Kidney epithelial cell (primary cell): Measurements from ENCODE around the gene TMEM259. TPM values are rescaled to one million over a fixed set of nuclear protein-coding genes. Genes with fewer than 3 reads are reported as not detected.

Source experiments
- DNase-seq: peaks from one replicate; pipeline ENCODE4 v3.0.0-alpha.2; 2010; ENCODE audit warnings: low read depth
- H3K27me3 ChIP-seq: 2 replicates; pipeline ENCODE4 v1.6.0; 2011; ENCODE audit warnings: low read length; ENCODE audit not compliant: control insufficient read depth, insufficient read depth
- H3K36me3 ChIP-seq: 2 replicates; pipeline ENCODE4 v1.5.1; 2011; ENCODE audit warnings: low read length; ENCODE audit not compliant: control insufficient read depth, insufficient read depth
- H3K4me3 ChIP-seq: 2 replicates; pipeline ENCODE4 v1.5.1; 2011; ENCODE audit warnings: low read depth, mild to moderate bottlenecking, control low read depth, low read length
- CTCF ChIP-seq: IDR thresholded peaks from 2 replicates; pipeline ENCODE4 v1.5.1; 2011; ENCODE audit warnings: mild to moderate bottlenecking, moderate library complexity, low read length, control low read depth, inconsistent platforms; ENCODE audit not compliant: insufficient read depth, poor library complexity, severe bottlenecking
- total RNA-seq: library from RNA; depleted of rRNA; stranded (reverse); fragments of >200 nt; gene quantifications from 2 replicates; pipeline ENCODE4 v1.2.3, GENCODE V29; 2015

Gene TMEM259
- total RNA-seq, 1 donor from 2014 or later = 204 TPM

DNA sequence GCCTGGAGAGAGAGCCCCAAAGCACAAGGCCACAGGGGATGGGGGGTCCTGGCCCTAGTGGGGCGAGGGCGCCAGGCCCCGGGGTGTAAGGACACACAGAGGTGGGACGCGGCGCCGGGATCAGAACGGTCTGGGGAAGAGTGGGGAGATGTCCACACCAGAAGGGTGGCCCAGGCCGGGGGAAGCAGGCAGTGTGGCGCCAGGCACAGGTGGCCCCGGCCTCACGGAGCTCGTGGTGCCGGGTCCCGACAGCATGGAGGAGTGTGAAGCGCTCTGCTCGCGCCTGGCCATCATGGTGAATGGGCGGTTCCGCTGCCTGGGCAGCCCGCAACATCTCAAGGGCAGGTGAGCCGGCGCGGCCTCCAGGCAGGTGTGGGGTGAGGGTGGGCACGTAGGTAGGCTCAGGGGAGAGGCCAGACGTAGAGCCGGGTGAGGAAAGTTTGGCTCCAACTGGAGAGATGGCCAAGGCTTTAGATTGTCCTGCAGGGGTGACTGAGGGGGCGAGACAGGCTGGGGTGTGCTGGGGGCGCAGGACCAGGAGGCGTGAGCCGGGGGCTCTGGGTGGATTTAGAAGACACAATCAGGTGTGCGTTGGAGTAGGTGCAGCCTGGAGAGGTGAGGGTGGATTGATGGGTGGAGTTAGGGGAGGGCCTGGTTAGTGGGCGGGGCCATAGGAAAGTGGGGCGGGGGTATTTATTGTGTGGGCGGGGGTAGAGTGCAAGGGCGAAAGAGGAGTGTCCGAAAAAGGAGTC lies 43.2 kb upstream of the TMEM259 start:
- no peak for TF ChIP-seq CTCF

DNA sequence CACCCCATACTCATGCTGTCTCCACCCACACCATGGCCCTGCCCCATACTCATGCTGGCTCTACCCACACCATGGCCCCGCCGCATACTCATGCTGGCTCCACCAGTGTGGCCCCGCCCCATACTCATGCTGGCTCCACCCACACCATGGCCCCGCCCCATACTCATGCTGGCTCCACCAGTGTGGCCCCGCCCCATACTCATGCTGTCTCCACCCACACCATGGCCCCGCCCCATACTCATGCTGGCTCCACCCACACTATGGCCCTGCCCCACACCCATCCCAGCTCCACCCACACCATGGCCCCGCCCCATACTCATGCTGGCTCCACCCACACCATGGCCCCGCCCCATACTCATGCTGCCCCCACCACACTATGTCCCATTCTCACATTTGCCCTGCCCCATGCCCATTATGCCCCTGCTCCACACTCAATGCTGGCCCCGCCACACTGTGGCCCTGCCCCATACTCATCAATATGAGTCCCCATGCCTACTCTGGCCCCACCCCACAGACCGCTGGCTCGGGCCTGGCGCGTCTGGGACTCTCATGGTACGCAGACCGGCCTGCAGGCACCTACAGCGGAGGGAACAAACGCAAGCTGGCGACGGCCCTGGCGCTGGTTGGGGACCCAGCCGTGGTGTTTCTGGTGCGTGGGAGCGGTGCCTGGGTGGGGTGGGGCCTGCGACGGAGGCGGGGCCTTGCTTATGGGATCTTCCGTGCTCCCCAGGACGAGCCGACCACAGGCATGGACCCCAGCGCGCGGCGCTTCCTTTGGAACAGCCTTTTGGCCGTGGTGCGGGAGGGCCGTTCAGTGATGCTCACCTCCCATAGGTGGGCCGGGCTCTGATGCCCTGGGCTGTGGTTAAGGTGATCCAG lies 42.3 kb upstream of the TMEM259 start:
- Histone ChIP-seq H3K36me3 (peaks cover 1% of the 10 kb centered on the region), H3K27me3 (peaks cover 23% of the 10 kb centered on the region), H3K4me3 (no peak overlapping the region)
- TF ChIP-seq CTCF = no peak
- DNase-seq = no peak

More for the DNA sequence above, 43.2 kb upstream of the TMEM259 start:
- no peak overlapping the region for H3K4me3 ChIP-seq
- no peaks in the 10 kb centered on the region for H3K36me3 ChIP-seq
- peaks cover 29% of the 10 kb centered on the region for H3K27me3 ChIP-seq
- DNase-seq = no peak

DNA sequence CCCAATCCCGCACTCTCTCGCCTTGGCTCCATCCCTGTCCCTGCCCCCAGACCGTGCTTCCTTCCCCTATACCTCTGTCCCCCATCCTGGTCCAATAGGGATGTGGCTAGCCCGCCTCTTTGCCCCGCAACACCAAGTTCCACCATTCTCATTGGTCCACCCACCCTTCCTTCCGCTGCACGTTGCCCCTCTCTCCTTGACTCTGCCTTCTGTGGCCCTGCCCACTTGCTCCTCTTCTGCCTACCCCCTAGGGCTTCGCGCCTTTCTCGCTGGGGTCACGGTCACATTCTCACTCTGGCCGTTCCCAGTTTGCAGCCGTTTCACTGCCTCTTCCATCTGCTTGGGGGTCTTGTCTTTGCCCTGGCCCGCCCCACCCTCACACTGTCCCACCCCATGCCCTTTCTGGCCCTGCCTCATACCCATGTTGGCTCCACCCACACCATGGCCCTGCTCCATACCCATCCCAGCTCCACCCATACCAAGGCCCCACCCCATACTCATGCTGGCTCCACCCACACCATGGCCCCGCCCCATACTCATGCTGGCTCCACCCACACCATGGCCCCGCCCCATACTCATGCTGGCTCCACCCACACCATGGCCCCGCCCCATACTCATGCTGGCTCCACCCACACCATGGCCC lies 41.6 kb upstream of the TMEM259 start:
- DNase-seq = no peak
- H3K36me3 ChIP-seq = peaks cover 1% of the 10 kb centered on the region
- H3K4me3 ChIP-seq = no peak overlapping the region
- peaks cover 19% of the 10 kb centered on the region for H3K27me3 ChIP-seq
- TF ChIP-seq CTCF = no peak

- TF ChIP-seq CTCF = no peak
- Histone ChIP-seq H3K36me3 (peaks cover 1% of the 10 kb centered on the region), H3K27me3 (peaks cover 14% of the 10 kb centered on the region), H3K4me3 (no peak overlapping the region)
- DNase-seq = no peak
These were observed 41.1 kb upstream of the TMEM259 start for GRCh38 chr19:1061987-1062386.

GRCh38 chr19:1060689-1061088 lies 39.8 kb upstream of the TMEM259 start:
- no peak for TF ChIP-seq CTCF
- Histone ChIP-seq H3K4me3 (no peak overlapping the region), H3K36me3 (peaks cover 1% of the 10 kb centered on the region), H3K27me3 (peaks cover 11% of the 10 kb centered on the region)
- no peak for DNase-seq
